Thyroid gland (tissue), 4 donors: ENCODE data around the gene FHOD3. TPM values are rescaled to one million over a fixed set of nuclear protein-coding genes. Genes with fewer than 3 reads are reported as not detected.

Experiments
- DNase-seq, 2 donors: peaks; one replicate each; pipeline ENCODE4 v3.0.0-alpha.2; 2019
- H3K27ac ChIP-seq, 3 donors: fragments of 200-600 bp; sonication (generic); 1 replicate in 2 of 3; 2 replicates in 1 of 3; pipeline ENCODE4 v1.5.1; 2016 to 2019; ENCODE audit warnings: mild to moderate bottlenecking in 1 of 3, moderate library complexity in 1 of 3
- H3K27me3 ChIP-seq: fragments of 200-600 bp; sonication (generic); one replicate; pipeline ENCODE4 v1.5.1; 2019
- H3K36me3 ChIP-seq, 2 donors: fragments of 200-600 bp; sonication (generic); one replicate each; pipeline ENCODE4 v1.5.1; 2016 to 2019
- H3K4me1 ChIP-seq, 2 donors: fragments of 200-600 bp; sonication (generic); one replicate each; pipeline ENCODE4 v1.5.1; 2017 to 2019
- H3K4me3 ChIP-seq, 3 donors: fragments of 200-600 bp; sonication (generic); replicated peaks in 1 of 3; 1 replicate in 2 of 3; 2 replicates in 1 of 3; pipeline ENCODE4 v1.5.1; 2016; ENCODE audit warnings: mild to moderate bottlenecking in 1 of 3
- H3K9me3 ChIP-seq: fragments of 200-600 bp; sonication (generic); one replicate; pipeline ENCODE4 v1.5.1; 2017
- CTCF ChIP-seq, 6 experiments: fragments of 200-600 bp in 3 of 6; fragments of 450-650 bp in 3 of 6; sonication (generic) in 3 of 6; IDR thresholded peaks; one replicate each; pipeline ENCODE4 v1.5.1; 2016 to 2019; ENCODE audit warnings: antibody characterized with exemption in 6 of 6, mild to moderate bottlenecking in 2 of 6, inconsistent platforms in 1 of 6, moderate library complexity in 1 of 6
- POLR2A ChIP-seq, 2 donors: fragments of 450-650 bp; IDR thresholded peaks; one replicate each; pipeline ENCODE4 v1.6.1; 2017; ENCODE audit warnings: antibody characterized with exemption in 2 of 2, mild to moderate bottlenecking in 2 of 2, moderate library complexity in 1 of 2
- WGBS, 2 donors: methylation state at CpG; one replicate each; pipeline ENCODE4 v1.1.5; 2017; 5-methylcytosine and 5-hydroxymethylcytosine counted together
- intact Hi-C: fragments of 100-400 bp; cut with DNase I; formaldehyde crosslinking; loops from one replicate; pipeline ENCODE4 v1.15.1; 2023
- total RNA-seq, 4 donors: library from RNA; depleted of rRNA; stranded (reverse); fragments of >200 nt; gene quantifications; one replicate each; pipeline ENCODE4 v1.2.3, GENCODE V29; 2016

Gene FHOD3
- total RNA-seq, 4 donors from 2014 or later, result 1.6 to 6.9 (median 4.8) TPM

GRCh38 chr18:36376361-36376760 is 78.8 kb downstream of the FHOD3 start:
- no peaks in the 10 kb centered on the region for H3K9me3 ChIP-seq
- intact Hi-C loops, result no loop called here
- TF ChIP-seq POLR2A (IDR thresholded peaks at IDR 0.05) (no peak), CTCF (IDR thresholded peaks at IDR 0.05) (no peak)
- no peak for DNase-seq
- no peak overlapping the region for H3K27ac ChIP-seq
- H3K27me3 ChIP-seq, result no peaks in the 10 kb centered on the region
- H3K4me1 ChIP-seq, result no peaks in the 10 kb centered on the region
- H3K36me3 ChIP-seq, result no peaks in the 10 kb centered on the region
- no peak overlapping the region for H3K4me3 ChIP-seq
- 90 to 96% methylated on average over 1 of the region's 1 CpG for WGBS, 2 donors

GRCh38 chr18:36377626-36378025 is 80.1 kb downstream of the FHOD3 start:
- Histone ChIP-seq H3K4me3 (no peak overlapping the region), H3K27me3 (no peaks in the 10 kb centered on the region), H3K9me3 (no peaks in the 10 kb centered on the region), H3K36me3 (no peaks in the 10 kb centered on the region), H3K27ac (no peak overlapping the region), H3K4me1 (no peaks in the 10 kb centered on the region)
- DNase-seq, result no peak
- 85 to 91% methylated on average over 3 of the region's 3 CpGs for WGBS, 2 donors
- TF ChIP-seq POLR2A (IDR thresholded peaks at IDR 0.05) (no peak), CTCF (IDR thresholded peaks at IDR 0.05) (no peak)
- intact Hi-C loops, result no loop called here

GRCh38 chr18:36378205-36378604 is 80.7 kb downstream of the FHOD3 start:
- Histone ChIP-seq H3K4me3 (no peak overlapping the region), H3K36me3 (no peaks in the 10 kb centered on the region), H3K9me3 (no peaks in the 10 kb centered on the region), H3K27ac (no peak overlapping the region), H3K4me1 (no peaks in the 10 kb centered on the region), H3K27me3 (no peaks in the 10 kb centered on the region)
- 80 to 83% methylated on average over 2 of the region's 2 CpGs for WGBS, 2 donors
- intact Hi-C loops, result no loop called here
- DNase-seq, result no peak
- no peak for TF ChIP-seq POLR2A (IDR thresholded peaks at IDR 0.05)

- Histone ChIP-seq H3K27ac (no peak overlapping the region), H3K36me3 (no peaks in the 10 kb centered on the region), H3K9me3 (no peaks in the 10 kb centered on the region), H3K4me3 (no peak overlapping the region), H3K27me3 (no peaks in the 10 kb centered on the region), H3K4me1 (no peaks in the 10 kb centered on the region)
- 81 to 84% methylated on average over 2 of the region's 2 CpGs for WGBS, 2 donors
- TF ChIP-seq POLR2A (IDR thresholded peaks at IDR 0.05), result no peak
- TF ChIP-seq CTCF (IDR thresholded peaks at IDR 0.05), result no peak
- DNase-seq, result no peak
- intact Hi-C loops, result no loop called here
Observed at GRCh38 chr18:36379435-36379984, 82.0 kb downstream of the FHOD3 start.

GRCh38 chr18:36380173-36380827 is 82.8 kb downstream of the FHOD3 start:
- no peak overlapping the region for H3K4me3 ChIP-seq
- H3K4me1 ChIP-seq, result no peaks in the 10 kb centered on the region
- H3K27ac ChIP-seq, result no peak overlapping the region
- H3K27me3 ChIP-seq, result no peaks in the 10 kb centered on the region
- DNase-seq, result no peak
- H3K36me3 ChIP-seq, result no peaks in the 10 kb centered on the region
- WGBS, 2 donors, result 74 to 88% methylated on average over 3 of the region's 3 CpGs
- no peak for TF ChIP-seq POLR2A (IDR thresholded peaks at IDR 0.05)
- TF ChIP-seq CTCF (IDR thresholded peaks at IDR 0.05), result no peak
- intact Hi-C loops, result no loop called here
- no peaks in the 10 kb centered on the region for H3K9me3 ChIP-seq
